ENCODE data around the gene BAZ2B.

- TF ChIP-seq CTCF (IDR thresholded peaks at IDR 0.05; ENCODE audit: low read length), result no peak
- TF ChIP-seq EZH2 (IDR thresholded peaks at IDR 0.05; ENCODE audit: borderline replicate concordance, low read length), result no peak
These were observed 23.9 kb downstream of the BAZ2B start for GRCh38 chr2:159592441-159592840.
